Renal cortex interstitium (tissue), 11 donors: Measurements from ENCODE around the gene ITPKB. TPM values are rescaled to one million over a fixed set of nuclear protein-coding genes. Genes with fewer than 3 reads are reported as not detected.
A peak's percentile ranks its signal among the peaks of the same experiment; 100 is the strongest.

Source experiments
- DNase-seq, 11 donors: peaks; one replicate each; pipeline ENCODE4 v3.0.0-alpha.2; 2013; ENCODE audit warnings: low read depth in 9 of 11, low spot score in 4 of 11; ENCODE audit errors: extremely low read depth in 1 of 11
- polyA plus RNA-seq, 3 donors: library from polyadenylated mRNA; unstranded; fragments of 120-200 nt; gene quantifications; one replicate each; pipeline ENCODE4 v1.2.1, GENCODE V29; 2013; ENCODE audit not compliant: insufficient read length in 3 of 3

The ITPKB gene
- polyA plus RNA-seq, 3 donors: 20.2 to 26.3 (median 26.3) TPM

- DNase-seq: no peak
Measured at GRCh38 chr1:226679262-226679661, 59.8 kb downstream of the ITPKB start.

GRCh38 chr1:226678701-226679100, 60.4 kb downstream of the ITPKB start:
- no peak for DNase-seq

- no peak for DNase-seq
Measured at GRCh38 chr1:226678251-226678650, 60.8 kb downstream of the ITPKB start.

- no peak for DNase-seq
Measured at GRCh38 chr1:226677027-226678020, 61.8 kb downstream of the ITPKB start.

GRCh38 chr1:226676381-226676780, 62.7 kb downstream of the ITPKB start:
- DNase-seq: no peak

- DNase-seq: no peak
Measured at GRCh38 chr1:226675715-226676357, 63.2 kb downstream of the ITPKB start.

- no peak for DNase-seq
Measured at GRCh38 chr1:226674892-226675714, 64.0 kb downstream of the ITPKB start.

GRCh38 chr1:226672339-226672762, 66.7 kb downstream of the ITPKB start:
- no peak for DNase-seq

- no peak for DNase-seq
Measured at GRCh38 chr1:226671277-226671676, 67.8 kb downstream of the ITPKB start.

GRCh38 chr1:226670073-226670472, 69.0 kb downstream of the ITPKB start:
- DNase-seq: no peak

GRCh38 chr1:226668173-226668560, 70.9 kb downstream of the ITPKB start:
- DNase-seq: no peak

- no peak for DNase-seq
Measured at GRCh38 chr1:226666692-226667091, 72.4 kb downstream of the ITPKB start.

- no peak for DNase-seq
Measured at GRCh38 chr1:226666164-226666506, 72.9 kb downstream of the ITPKB start.

- no peak for DNase-seq
Measured at GRCh38 chr1:226665505-226666163, 73.4 kb downstream of the ITPKB start.

GRCh38 chr1:226664413-226665101, 74.5 kb downstream of the ITPKB start:
- DNase-seq: peak in 2 of 11 donors; percentile 54 to 64

- DNase-seq: no peak
Measured at GRCh38 chr1:226663327-226663704, 75.8 kb downstream of the ITPKB start.

GRCh38 chr1:226662642-226663326, 76.3 kb downstream of the ITPKB start:
- DNase-seq: no peak

- DNase-seq: no peak
Measured at GRCh38 chr1:226661965-226662364, 77.1 kb downstream of the ITPKB start.
